CD4-positive, alpha-beta memory T cell (primary cell): Measurements from ENCODE around the gene IGF2BP1. TPM values are rescaled to one million over a fixed set of nuclear protein-coding genes. Genes with fewer than 3 reads are reported as not detected.
"Not testable (repeated sequence)": the region's sequence is repeated elsewhere in the genome, so short reads cannot be mapped to it uniquely, and the experiment has no call there.

ENCODE experiments used
- CTCF ChIA-PET: fragments of 350-600 bp; sonication (Branson Sonifier 250); formaldehyde crosslinking; loops from one replicate; lab custom pipeline; 2021; ENCODE audit warnings: inconsistent platforms; ENCODE audit not compliant: partially characterized antibody; lab: Charles Lee
- POLR2A ChIA-PET: fragments of 350-600 bp; sonication (Branson Sonifier 250); formaldehyde crosslinking; loops from one replicate; lab custom pipeline; 2021; ENCODE audit not compliant: partially characterized antibody; lab: Charles Lee
- DNase-seq, 5 donors: peaks; one replicate each; pipeline versions ENCODE4 v3.0.0 to v3.0.0-alpha.2; 2020 to 2022; ENCODE audit warnings: mixed read lengths in 1 of 5
- H3K27ac ChIP-seq: one replicate; pipeline ENCODE4 v1.7.0; 2013; ENCODE audit warnings: low read depth, low read length
- H3K27me3 ChIP-seq: 2 replicates; pipeline ENCODE4 v1.7.0; 2013; ENCODE audit warnings: mild to moderate bottlenecking, low read length, moderate library complexity; ENCODE audit not compliant: insufficient read depth
- H3K36me3 ChIP-seq: 2 replicates; pipeline ENCODE4 v1.7.0; 2013; ENCODE audit warnings: mild to moderate bottlenecking, low read length, moderate library complexity; ENCODE audit not compliant: insufficient read depth
- H3K4me1 ChIP-seq: 2 replicates; pipeline ENCODE4 v1.7.0; 2013; ENCODE audit warnings: mild to moderate bottlenecking, low read length, moderate library complexity; ENCODE audit not compliant: insufficient read depth
- H3K4me3 ChIP-seq, 2 donors: one replicate each; pipeline ENCODE4 v1.7.0; 2013; ENCODE audit warnings: low read length in 2 of 2, mild to moderate bottlenecking in 1 of 2
- H3K9me3 ChIP-seq, 2 donors: one replicate each; pipeline ENCODE4 v1.7.0; 2013; ENCODE audit warnings: low read length in 2 of 2, control low read depth in 1 of 2; ENCODE audit not compliant: control insufficient read depth in 1 of 2
- H3K27ac Mint-ChIP-seq, 7 donors: one replicate each; pipeline ENCODE4 v1.8.0; 2020 to 2021; ENCODE audit warnings: mixed read lengths in 7 of 7, mild to moderate bottlenecking in 6 of 7, inconsistent platforms in 3 of 7, moderate library complexity in 3 of 7
- H3K27me3 Mint-ChIP-seq, 2 donors: one replicate each; pipeline ENCODE4 v1.8.0; 2020 to 2021; ENCODE audit warnings: mixed read lengths in 2 of 2
- H3K36me3 Mint-ChIP-seq, 2 donors: one replicate each; pipeline ENCODE4 v1.8.0; 2020 to 2021; ENCODE audit warnings: mixed read lengths in 2 of 2, inconsistent platforms in 1 of 2, mild to moderate bottlenecking in 1 of 2
- H3K4me1 Mint-ChIP-seq, 4 donors: one replicate each; pipeline ENCODE4 v1.8.0; 2020 to 2021; ENCODE audit warnings: mixed read lengths in 4 of 4, mild to moderate bottlenecking in 1 of 4
- H3K4me3 Mint-ChIP-seq, 8 donors: one replicate each; pipeline ENCODE4 v1.8.0; 2020 to 2021; ENCODE audit warnings: mixed read lengths in 8 of 8, mild to moderate bottlenecking in 7 of 8, moderate library complexity in 6 of 8, inconsistent platforms in 3 of 8
- H3K9me3 Mint-ChIP-seq, 8 donors: one replicate each; pipeline ENCODE4 v1.8.0; 2020 to 2021; ENCODE audit warnings: mixed read lengths in 8 of 8, mild to moderate bottlenecking in 5 of 8, inconsistent platforms in 3 of 8, moderate library complexity in 1 of 8
- intact Hi-C: fragments of 100-400 bp; cut with micrococcal nuclease; formaldehyde crosslinking; loops from one replicate; pipeline ENCODE4 v1.15.1; 2023
- polyA plus RNA-seq, 2 donors: library from polyadenylated mRNA; unstranded; fragments of 300-500 nt; fragmentation: Illumina TruSeq; gene quantifications; one replicate each; pipeline ENCODE4 v1.2.3, GENCODE V29; 2021
- total RNA-seq, 2 experiments: library from RNA; stranded (reverse); gene quantifications; one replicate each; pipeline ENCODE4 v1.2.3, GENCODE V29; 2021

Gene IGF2BP1
- total and polyA plus RNA-seq, 4 experiments from 2014 or later = not detected

- Histone ChIP-seq H3K27ac (no peak overlapping the region), H3K27me3 (peaks cover 63% of the 10 kb centered on the region), H3K4me1 (no peaks in the 10 kb centered on the region), H3K36me3 (no peaks in the 10 kb centered on the region), H3K9me3 (no peaks in the 10 kb centered on the region), H3K4me3 (no peak overlapping the region)
- DNase-seq = no peak
- CTCF ChIA-PET = interaction anchor here (1.0 kb wide), 1 partner anchor 326 kb away, joined by 3 read pairs; no protein-coding TSS in a partner anchor
- POLR2A ChIA-PET = no interaction called here
- Mint-ChIP-seq H3K27me3 (peaks cover 69 to 77% of the 10 kb centered on the region in 2 donors), H3K27ac (peak overlapping the region in 1 of 7 donors; percentile 26), H3K4me1 (peaks cover 2 to 5% (median 3%) of the 10 kb centered on the region in 4 donors), H3K36me3 (no peaks in the 10 kb centered on the region), H3K4me3 (peak overlapping the region in 1 of 8 donors; percentile 24), H3K9me3 (peaks cover 2 to 15% (median 6%) of the 10 kb centered on the region in 8 donors)
- intact Hi-C loops = no loop called here
Observed at GRCh38 chr17:49003557-49004511, 6.6 kb downstream of the IGF2BP1 start.

DNA sequence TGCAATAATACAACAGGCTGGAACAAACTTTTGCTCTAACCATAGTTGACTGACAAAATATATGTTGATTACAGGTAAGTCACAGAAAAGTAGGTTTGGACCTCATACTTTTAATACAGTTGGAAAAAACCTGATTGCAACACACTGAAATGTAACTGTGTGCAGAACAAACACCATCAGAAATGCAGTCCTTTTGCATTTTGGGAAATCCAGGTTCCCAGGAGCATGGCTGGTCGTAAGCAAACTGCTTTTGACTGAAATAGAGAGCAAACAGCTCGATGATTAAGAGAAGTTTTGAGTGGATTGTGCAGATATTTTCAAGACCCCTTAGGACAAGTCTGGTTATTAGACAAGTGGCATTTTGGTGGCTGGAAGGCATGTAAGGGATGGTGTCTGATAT is 8.0 kb downstream of the IGF2BP1 start:
- H3K4me1 Mint-ChIP-seq = peaks cover 0 to 5% (median 2%) of the 10 kb centered on the region in 4 donors
- no peak for DNase-seq
- H3K36me3 Mint-ChIP-seq = no peaks in the 10 kb centered on the region
- peaks cover 64 to 69% of the 10 kb centered on the region in 2 donors for H3K27me3 Mint-ChIP-seq
- H3K9me3 ChIP-seq = no peaks in the 10 kb centered on the region
- no peaks in the 10 kb centered on the region for H3K4me1 ChIP-seq
- H3K27ac ChIP-seq = no peak overlapping the region
- H3K9me3 Mint-ChIP-seq = peaks cover 2 to 14% (median 4%) of the 10 kb centered on the region in 8 donors
- ChIA-PET CTCF (no interaction called here), POLR2A (no interaction called here)
- H3K4me3 ChIP-seq = no peak overlapping the region
- intact Hi-C loops = no loop called here
- H3K4me3 Mint-ChIP-seq = no peak overlapping the region
- H3K27me3 ChIP-seq = peaks cover 53% of the 10 kb centered on the region
- no peak overlapping the region for H3K27ac Mint-ChIP-seq
- no peaks in the 10 kb centered on the region for H3K36me3 ChIP-seq

- H3K9me3 ChIP-seq, H3K27ac ChIP-seq, intact Hi-C loops, H3K9me3 Mint-ChIP-seq, H3K4me3 Mint-ChIP-seq, H3K36me3 ChIP-seq, DNase-seq, H3K27ac Mint-ChIP-seq, CTCF ChIA-PET, H3K36me3 Mint-ChIP-seq, H3K4me1 Mint-ChIP-seq, POLR2A ChIA-PET, H3K4me1 ChIP-seq, H3K4me3 ChIP-seq: not testable (repeated sequence)
- H3K27me3 Mint-ChIP-seq = peaks cover 60 to 61% of the 10 kb centered on the region in 2 donors
- peaks cover 18% of the 10 kb centered on the region for H3K27me3 ChIP-seq
Observed at GRCh38 chr17:49008908-49009307, 11.7 kb downstream of the IGF2BP1 start.

- peaks cover 53 to 55% of the 10 kb centered on the region in 2 donors for H3K27me3 Mint-ChIP-seq
- H3K4me1 Mint-ChIP-seq = peaks cover 0 to 2% (median 0%) of the 10 kb centered on the region in 4 donors
- no peak overlapping the region for H3K4me3 Mint-ChIP-seq
- intact Hi-C loops = no loop called here
- no peaks in the 10 kb centered on the region for H3K36me3 ChIP-seq
- no peaks in the 10 kb centered on the region for H3K27me3 ChIP-seq
- H3K4me3 ChIP-seq = no peak overlapping the region
- no peak overlapping the region for H3K27ac ChIP-seq
- H3K36me3 Mint-ChIP-seq = no peaks in the 10 kb centered on the region
- CTCF ChIA-PET = interaction anchor here (1.2 kb wide), 1 partner anchor 20 kb away, joined by 3 read pairs; no protein-coding TSS in a partner anchor
- H3K9me3 Mint-ChIP-seq = peaks cover 0 to 2% (median 0%) of the 10 kb centered on the region in 8 donors
- no peaks in the 10 kb centered on the region for H3K4me1 ChIP-seq
- no peak overlapping the region for H3K27ac Mint-ChIP-seq
- no peaks in the 10 kb centered on the region for H3K9me3 ChIP-seq
- POLR2A ChIA-PET = interaction anchor here (0.6 kb wide), 1 partner anchor 399 kb away, joined by 3 read pairs; no protein-coding TSS in a partner anchor
- no peak for DNase-seq
Observed at GRCh38 chr17:49012769-49013255, 15.6 kb downstream of the IGF2BP1 start.

DNA sequence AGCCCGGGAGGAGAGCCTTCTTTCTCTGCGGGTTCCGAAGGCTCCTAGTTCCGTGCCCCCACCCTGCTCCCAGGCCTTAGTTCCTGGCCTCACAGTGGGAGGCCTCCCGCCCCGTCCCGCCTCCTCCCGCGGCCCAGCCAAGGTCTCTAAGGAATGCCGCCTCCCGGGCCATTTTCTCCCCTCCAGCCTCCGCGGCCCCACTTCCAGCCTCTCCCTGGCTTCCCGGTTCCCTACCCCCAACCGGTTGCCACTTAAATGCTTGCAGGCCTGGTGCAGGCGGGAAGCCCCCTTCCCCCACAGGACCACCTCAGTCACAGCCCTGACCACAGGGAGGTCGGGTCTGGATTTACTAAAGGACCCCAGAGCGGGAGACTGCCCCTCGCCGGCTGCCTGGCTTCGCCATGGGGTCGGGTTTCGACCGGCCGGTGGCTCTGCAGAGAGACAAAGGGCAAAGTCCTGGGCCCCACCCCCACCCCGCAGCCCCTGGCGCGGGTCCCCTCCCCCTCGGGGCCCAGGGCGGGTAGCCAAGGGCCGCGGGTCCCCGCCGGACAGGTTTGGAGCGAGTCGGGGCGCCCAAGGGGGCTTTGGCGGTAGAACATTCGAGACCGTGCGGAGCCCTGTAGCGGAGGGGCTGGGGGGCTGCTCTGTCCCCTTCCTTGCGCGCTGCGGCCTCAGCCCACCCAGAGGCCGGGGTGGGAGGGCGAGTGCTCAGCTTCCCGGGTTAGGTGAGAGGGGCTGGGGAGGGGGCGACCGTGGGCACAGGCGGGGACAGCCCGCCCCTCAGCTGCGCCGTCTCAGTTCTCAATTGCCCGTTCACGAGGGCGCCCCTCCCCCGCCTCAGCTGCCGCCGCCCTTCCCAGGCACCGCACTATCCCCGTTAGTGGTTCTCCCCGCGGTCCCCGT is 16.4 kb downstream of the IGF2BP1 start:
- peaks cover 56% of the 10 kb centered on the region in 2 donors for H3K27me3 Mint-ChIP-seq
- no peak overlapping the region for H3K4me3 Mint-ChIP-seq
- H3K4me1 Mint-ChIP-seq = peaks cover 0 to 2% (median 0%) of the 10 kb centered on the region in 4 donors
- Histone ChIP-seq H3K9me3 (no peaks in the 10 kb centered on the region), H3K4me1 (no peaks in the 10 kb centered on the region), H3K27me3 (no peaks in the 10 kb centered on the region), H3K27ac (no peak overlapping the region), H3K4me3 (no peak overlapping the region), H3K36me3 (no peaks in the 10 kb centered on the region)
- peaks cover 0 to 2% (median 0%) of the 10 kb centered on the region in 8 donors for H3K9me3 Mint-ChIP-seq
- H3K36me3 Mint-ChIP-seq = no peaks in the 10 kb centered on the region
- POLR2A ChIA-PET = no interaction called here
- H3K27ac Mint-ChIP-seq = no peak overlapping the region
- CTCF ChIA-PET = interaction anchor here (1.2 to 1.3 kb wide), 2 partner anchors 19 kb away, joined by 3 read pairs; no protein-coding TSS in a partner anchor
- DNase-seq = no peak
- intact Hi-C loops = no loop called here

GRCh38 chr17:49015179-49015923 is 18.2 kb downstream of the IGF2BP1 start:
- Mint-ChIP-seq H3K4me1 (peaks cover 0 to 2% (median 0%) of the 10 kb centered on the region in 4 donors), H3K36me3 (no peaks in the 10 kb centered on the region), H3K27ac (no peak overlapping the region), H3K27me3 (peaks cover 49 to 51% of the 10 kb centered on the region in 2 donors), H3K9me3 (no peaks in the 10 kb centered on the region), H3K4me3 (peak overlapping the region in 1 of 8 donors; percentile 55)
- DNase-seq = no peak
- no peak overlapping the region for H3K4me3 ChIP-seq
- CTCF ChIA-PET = interaction anchor here (0.8 to 1.3 kb wide), 2 partner anchors 16 to 17 kb away, joined by 3 read pairs; no protein-coding TSS in a partner anchor
- POLR2A ChIA-PET = no interaction called here
- intact Hi-C loops = no loop called here
- no peaks in the 10 kb centered on the region for H3K9me3 ChIP-seq
- no peaks in the 10 kb centered on the region for H3K4me1 ChIP-seq
- no peaks in the 10 kb centered on the region for H3K36me3 ChIP-seq
- H3K27me3 ChIP-seq = no peaks in the 10 kb centered on the region
- H3K27ac ChIP-seq = no peak overlapping the region
